GM23338 (cell line): ENCODE data around the gene SH3TC2.

Source experiments
- CREB1 ChIP-seq: fragments of 250-450 bp; sonication (Bioruptor Pico); IDR thresholded peaks from 2 replicates; pipeline ENCODE4 v1.5.0; 2020; ENCODE audit warnings: low read depth, mild to moderate bottlenecking, moderate library complexity
- EZH2 ChIP-seq: fragments of 200-600 bp; sonication (generic); IDR thresholded peaks from one replicate; pipeline ENCODE4 v1.8.0; 2017; ENCODE audit warnings: antibody characterized with exemption, mild to moderate bottlenecking, low read depth; ENCODE audit not compliant: unreplicated experiment
- EZH2phosphoT487 ChIP-seq: fragments of 200-600 bp; sonication (generic); IDR thresholded peaks from one replicate; pipeline ENCODE4 v1.8.1; 2018; ENCODE audit warnings: antibody characterized with exemption; ENCODE audit not compliant: unreplicated experiment
- JUNB ChIP-seq: IDR thresholded peaks from one replicate; pipeline ENCODE4 v1.6.1; 2016; ENCODE audit warnings: antibody characterized with exemption; ENCODE audit not compliant: unreplicated experiment
- POLR2AphosphoS5 ChIP-seq: IDR thresholded peaks from 2 replicates; pipeline ENCODE4 v1.6.1; 2016; ENCODE audit warnings: antibody characterized with exemption, low read depth
- TF ChIP-seq, protein P1 (sequence below), 2 experiments: fragments of 200-600 bp in 1 of 2; sonication (generic) in 1 of 2; conservative IDR thresholded peaks; 2 replicates each; pipeline versions ENCODE4 v1.5.1 to v1.6.1; 2016 to 2017; ENCODE audit warnings: antibody characterized with exemption in 2 of 2, low read depth in 2 of 2, mild to moderate bottlenecking in 2 of 2, moderate library complexity in 1 of 2
- TF ChIP-seq, protein P2 (sequence below): IDR thresholded peaks from one replicate; pipeline ENCODE4 v1.6.1; 2018; ENCODE audit warnings: antibody characterized with exemption; ENCODE audit not compliant: unreplicated experiment

DNA sequence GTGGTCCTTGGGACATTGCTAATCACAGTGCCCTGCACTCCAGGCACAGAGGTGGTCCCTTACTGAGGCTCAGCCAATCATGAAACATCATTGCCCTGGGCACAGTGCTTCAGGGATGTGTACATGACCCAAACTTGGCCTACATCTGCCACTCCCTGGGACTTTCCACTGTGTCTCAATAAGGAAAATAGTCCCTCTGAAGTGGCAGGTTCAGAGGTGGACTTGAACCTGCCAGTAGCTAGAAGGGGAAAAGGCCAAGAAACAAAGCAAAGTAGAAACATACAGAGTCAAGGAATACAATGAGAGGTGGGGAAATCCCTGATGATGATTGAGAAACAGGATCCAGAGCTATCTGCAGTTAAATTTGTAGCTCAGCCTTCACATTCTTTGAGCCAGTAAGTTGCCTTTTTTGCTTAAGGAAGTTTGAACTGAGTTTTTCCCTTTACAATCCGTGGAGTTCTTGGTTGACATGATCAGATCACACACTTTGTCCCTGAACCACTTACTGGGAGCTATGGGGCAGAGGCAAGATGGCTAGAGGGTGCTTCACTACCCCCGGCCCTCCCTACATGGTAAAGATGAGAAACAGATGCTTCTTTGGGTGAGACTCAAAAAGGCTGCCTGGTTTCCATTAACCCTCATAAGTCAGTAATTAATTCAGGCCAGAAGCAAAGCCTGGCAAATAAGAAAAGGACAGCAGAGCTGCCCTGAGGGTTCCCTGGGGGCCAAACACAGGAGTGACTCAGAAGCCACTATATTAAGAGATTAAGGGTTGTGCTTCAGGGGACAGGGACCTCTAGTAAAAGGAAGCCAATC lies 57.6 kb downstream of the SH3TC2 start:
- TF ChIP-seq, protein P1, sequence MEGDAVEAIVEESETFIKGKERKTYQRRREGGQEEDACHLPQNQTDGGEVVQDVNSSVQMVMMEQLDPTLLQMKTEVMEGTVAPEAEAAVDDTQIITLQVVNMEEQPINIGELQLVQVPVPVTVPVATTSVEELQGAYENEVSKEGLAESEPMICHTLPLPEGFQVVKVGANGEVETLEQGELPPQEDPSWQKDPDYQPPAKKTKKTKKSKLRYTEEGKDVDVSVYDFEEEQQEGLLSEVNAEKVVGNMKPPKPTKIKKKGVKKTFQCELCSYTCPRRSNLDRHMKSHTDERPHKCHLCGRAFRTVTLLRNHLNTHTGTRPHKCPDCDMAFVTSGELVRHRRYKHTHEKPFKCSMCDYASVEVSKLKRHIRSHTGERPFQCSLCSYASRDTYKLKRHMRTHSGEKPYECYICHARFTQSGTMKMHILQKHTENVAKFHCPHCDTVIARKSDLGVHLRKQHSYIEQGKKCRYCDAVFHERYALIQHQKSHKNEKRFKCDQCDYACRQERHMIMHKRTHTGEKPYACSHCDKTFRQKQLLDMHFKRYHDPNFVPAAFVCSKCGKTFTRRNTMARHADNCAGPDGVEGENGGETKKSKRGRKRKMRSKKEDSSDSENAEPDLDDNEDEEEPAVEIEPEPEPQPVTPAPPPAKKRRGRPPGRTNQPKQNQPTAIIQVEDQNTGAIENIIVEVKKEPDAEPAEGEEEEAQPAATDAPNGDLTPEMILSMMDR (conservative IDR thresholded peaks at IDR 0.05; ENCODE audit: low read depth in 2 of 2) = no peak
- no peak for TF ChIP-seq POLR2AphosphoS5
- no peak for TF ChIP-seq EZH2
- no peak for TF ChIP-seq CREB1
- TF ChIP-seq, protein P2, sequence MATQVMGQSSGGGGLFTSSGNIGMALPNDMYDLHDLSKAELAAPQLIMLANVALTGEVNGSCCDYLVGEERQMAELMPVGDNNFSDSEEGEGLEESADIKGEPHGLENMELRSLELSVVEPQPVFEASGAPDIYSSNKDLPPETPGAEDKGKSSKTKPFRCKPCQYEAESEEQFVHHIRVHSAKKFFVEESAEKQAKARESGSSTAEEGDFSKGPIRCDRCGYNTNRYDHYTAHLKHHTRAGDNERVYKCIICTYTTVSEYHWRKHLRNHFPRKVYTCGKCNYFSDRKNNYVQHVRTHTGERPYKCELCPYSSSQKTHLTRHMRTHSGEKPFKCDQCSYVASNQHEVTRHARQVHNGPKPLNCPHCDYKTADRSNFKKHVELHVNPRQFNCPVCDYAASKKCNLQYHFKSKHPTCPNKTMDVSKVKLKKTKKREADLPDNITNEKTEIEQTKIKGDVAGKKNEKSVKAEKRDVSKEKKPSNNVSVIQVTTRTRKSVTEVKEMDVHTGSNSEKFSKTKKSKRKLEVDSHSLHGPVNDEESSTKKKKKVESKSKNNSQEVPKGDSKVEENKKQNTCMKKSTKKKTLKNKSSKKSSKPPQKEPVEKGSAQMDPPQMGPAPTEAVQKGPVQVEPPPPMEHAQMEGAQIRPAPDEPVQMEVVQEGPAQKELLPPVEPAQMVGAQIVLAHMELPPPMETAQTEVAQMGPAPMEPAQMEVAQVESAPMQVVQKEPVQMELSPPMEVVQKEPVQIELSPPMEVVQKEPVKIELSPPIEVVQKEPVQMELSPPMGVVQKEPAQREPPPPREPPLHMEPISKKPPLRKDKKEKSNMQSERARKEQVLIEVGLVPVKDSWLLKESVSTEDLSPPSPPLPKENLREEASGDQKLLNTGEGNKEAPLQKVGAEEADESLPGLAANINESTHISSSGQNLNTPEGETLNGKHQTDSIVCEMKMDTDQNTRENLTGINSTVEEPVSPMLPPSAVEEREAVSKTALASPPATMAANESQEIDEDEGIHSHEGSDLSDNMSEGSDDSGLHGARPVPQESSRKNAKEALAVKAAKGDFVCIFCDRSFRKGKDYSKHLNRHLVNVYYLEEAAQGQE = no peak
- no peak for TF ChIP-seq JUNB
- no peak for TF ChIP-seq EZH2phosphoT487
